ENCODE measurements around the gene GPBP1L1. TPM values are rescaled to one million over a fixed set of nuclear protein-coding genes. Genes with fewer than 3 reads are reported as not detected.
A peak's percentile ranks its signal among the peaks of the same experiment; 100 is the strongest.

Gene GPBP1L1
- total and polyA plus RNA-seq, 2 of the 4 experiments (the other 2 are of a cell fraction) = 31.5 to 57.4 TPM

GRCh38 chr1:45585110-45585426 is 101.3 kb downstream of the GPBP1L1 start:
- H3K9ac ChIP-seq (ENCODE audit: low read depth, low read length) = peak overlapping the region; percentile 67; the same call in 1 of the 2 replicates
- H3K18ac ChIP-seq (ENCODE audit: low read depth, low read length) = no peak overlapping the region
- H3K36me3 ChIP-seq (ENCODE audit: control insufficient read depth, insufficient read depth, low read length) = peaks cover 1% of the 10 kb centered on the region; the same call in 1 of the 2 replicates
- peaks cover 50% of the 10 kb centered on the region for H4K20me1 ChIP-seq (ENCODE audit: insufficient read depth, low read length)
- in situ Hi-C loops (cut with MboI; ENCODE audit: low sequenced_read_pairs) = no loop called here
- no peaks in the 10 kb centered on the region for H3K27me3 ChIP-seq (ENCODE audit: control insufficient read depth, insufficient read depth, low read length)
- no peak for DNase-seq
- H3K4me3 ChIP-seq (ENCODE audit: insufficient read depth, low read depth, low read length) = peak overlapping the region; percentile 61
- peaks cover 0 to 27% of the 10 kb centered on the region in 2 experiments; a peak in 2 of 4 replicates for H3K79me1 ChIP-seq (ENCODE audit: low read depth in 1 of 2, low read length in 2 of 2)
- intact Hi-C loops (cut with micrococcal nuclease) = loop anchor here (5.0 kb wide), 1 partner anchor 102 kb away; the partner anchor contains the start of genes GPBP1L1 and TMEM69
- H3K14ac ChIP-seq (replicated peaks; ENCODE audit: low read depth, low read length) = peak overlapping the region; percentile 49; the same call in 1 of the 2 replicates
- peak overlapping the region; percentile 77 for H2AK9ac ChIP-seq (replicated peaks; ENCODE audit: low read depth, low read length, poor library complexity)
- no peak overlapping the region for H4K5ac ChIP-seq (ENCODE audit: low read depth, low read length)
- H3K4me1 ChIP-seq (ENCODE audit: control insufficient read depth, insufficient read depth, low read length) = no peaks in the 10 kb centered on the region; the same call in none of the 2 replicates
- CTCF ChIA-PET = interaction anchor here (0.7 kb wide), 1 partner anchor 85 kb away, joined by 3 read pairs; the partner anchor contains the start of gene MMACHC
- H2AFZ ChIP-seq (replicated peaks; ENCODE audit: low read length, poor library complexity) = peak overlapping the region; percentile 94
- H3K9me1 ChIP-seq (ENCODE audit: insufficient read depth, low read length) = no peaks in the 10 kb centered on the region; the same call in 1 of the 2 replicates
- no peak for ATAC-seq (ENCODE audit: low read depth)
- H2AK5ac ChIP-seq (ENCODE audit: low read depth, low read length) = no peak overlapping the region
- peak overlapping the region; percentile 87 for H3K4me2 ChIP-seq (ENCODE audit: low read depth, low read length)
- peak; percentile 57 for TF ChIP-seq CEBPB (IDR thresholded peaks at IDR 0.05; ENCODE audit: low read depth, low read length)
- no peak for TF ChIP-seq CHD1 (IDR thresholded peaks at IDR 0.05; ENCODE audit: low read depth, low read length)
- TF ChIP-seq MXI1 (IDR thresholded peaks at IDR 0.05; ENCODE audit: borderline replicate concordance, low read depth, low read length) = 0 out of 2 replicates have a peak, but pooled peaks have one; percentile 42
- no peak for TF ChIP-seq ELK1 (IDR thresholded peaks at IDR 0.05; ENCODE audit: borderline replicate concordance, low read depth, low read length)
- TF ChIP-seq MAZ (IDR thresholded peaks at IDR 0.05; ENCODE audit: borderline replicate concordance, low read depth, low read length) = no peak
- dilution Hi-C loops (cut with HindIII; ENCODE audit: low sequenced_read_pairs, unreplicated experiment) = no loop called here
- BruUV-seq (replicated peaks) = no TSS peak
- WGBS, 2 experiments (ENCODE audit: extremely low coverage in 2 of 2, insufficient read length in 1 of 2) = 0% methylated on average over 2 of the region's 5 CpGs; no CpG with 5 or more reads in 1 of the 2 experiments
- H3K23ac ChIP-seq (ENCODE audit: low read depth, low read length) = peak overlapping the region; percentile 70
- no peaks in the 10 kb centered on the region for H3K9me3 ChIP-seq (ENCODE audit: control insufficient read depth, insufficient read depth, low read length)
- POLR2A ChIA-PET (ENCODE audit: unreplicated experiment) = no interaction called here
- H3K56ac ChIP-seq (ENCODE audit: extremely low read depth, insufficient read depth, low read length) = peak overlapping the region; percentile 32; the same call in 1 of the 2 replicates
- H2BK5ac ChIP-seq (ENCODE audit: low read depth, low read length, poor library complexity, severe bottlenecking) = no peak overlapping the region
- no peak overlapping the region; the same call in 1 of the 2 replicates for H3K27ac ChIP-seq (ENCODE audit: insufficient read depth, low read length)
- no peak overlapping the region for H4K8ac ChIP-seq (ENCODE audit: low read depth in 2 of 2, low read length in 2 of 2)
- no peak overlapping the region for H2BK120ac ChIP-seq (ENCODE audit: low read depth, low read length)
- no peak overlapping the region for H2BK20ac ChIP-seq (ENCODE audit: low read depth, low read length)
- no peak overlapping the region for H3K4ac ChIP-seq (ENCODE audit: low read depth, low read length)
- no peak overlapping the region for H2BK15ac ChIP-seq (ENCODE audit: low read depth, low read length)
- H4K91ac ChIP-seq (ENCODE audit: insufficient read depth, low read depth, low read length) = no peak overlapping the region
